Left cardiac atrium (tissue), 4 donors: ENCODE data around the gene EZR. TPM values are rescaled to one million over a fixed set of nuclear protein-coding genes. Genes with fewer than 3 reads are reported as not detected.
"Not testable (repeated sequence)": the region's sequence is repeated elsewhere in the genome, so short reads cannot be mapped to it uniquely, and the experiment has no call there.

ENCODE experiments used
- ATAC-seq, 2 donors: fragments of 200-7000 bp; cut with Tn5 transposase; one replicate each; pipeline ENCODE4 v1.9.1; 2020; ENCODE audit warnings: mild to moderate bottlenecking in 2 of 2, moderate library complexity in 2 of 2
- DNase-seq: peaks from one replicate; pipeline ENCODE4 v3.0.0-alpha.2; 2020
- intact Hi-C, 2 donors: fragments of 100-400 bp; cut with DNase I; formaldehyde crosslinking; loops; one replicate each; pipeline versions ENCODE4 v1.14.1 to v1.15.1; 2022 to 2023
- total RNA-seq, 2 donors: library from RNA; stranded (reverse); fragmentation: NEBNext Ultra II Directional; extraction: Animal tissue kit (Norgen Biotek cat#: 25700); gene quantifications; one replicate each; pipeline ENCODE4 v1.2.1, GENCODE V29; 2021
- donor health status: DM: no; HTN: yes; CAD: no.
- donor health status: DM: no; HTN: yes; CAD: no; lungs with severe emphysema.
- donor health status: DM: yes; HTN: yes; CAD: no.
- donor health status: Dilated cardiomyopathy.

The EZR gene
- total RNA-seq, 2 donors from 2014 or later = 140 to 217 TPM

DNA sequence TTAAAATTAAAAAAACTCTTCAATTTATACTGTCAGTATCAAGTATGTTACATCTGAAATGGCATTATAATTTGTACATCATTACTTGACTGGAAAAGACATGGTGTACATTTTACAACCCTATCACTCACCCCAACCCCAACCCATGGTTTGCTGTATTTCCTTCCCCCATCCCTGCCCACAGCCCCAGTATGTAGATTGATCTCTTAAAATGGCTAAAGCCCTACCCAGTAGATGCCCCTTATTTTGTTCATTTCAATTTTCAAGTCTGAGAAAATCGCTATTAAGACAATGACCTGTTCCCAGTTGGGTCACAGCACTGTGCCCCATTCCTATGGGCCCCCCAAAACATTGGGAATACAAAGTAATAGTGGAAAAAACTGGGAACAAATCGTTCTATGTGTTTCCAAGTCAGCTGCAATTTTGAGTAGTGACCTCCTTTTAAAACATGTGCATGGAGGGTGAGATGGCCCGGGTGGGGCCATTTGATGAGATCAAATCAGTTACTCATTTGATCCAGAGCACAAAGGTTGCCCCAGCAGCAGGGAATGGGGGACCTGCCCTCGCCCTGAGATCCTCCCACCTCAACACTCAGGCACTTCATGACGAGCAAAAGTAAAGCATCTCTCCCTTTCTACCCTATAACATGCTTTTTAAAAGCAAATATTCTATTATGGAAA lies 13.3 kb downstream of the EZR start:
- no peak for DNase-seq
- ATAC-seq = no peak
- intact Hi-C loops = no loop called here

DNA sequence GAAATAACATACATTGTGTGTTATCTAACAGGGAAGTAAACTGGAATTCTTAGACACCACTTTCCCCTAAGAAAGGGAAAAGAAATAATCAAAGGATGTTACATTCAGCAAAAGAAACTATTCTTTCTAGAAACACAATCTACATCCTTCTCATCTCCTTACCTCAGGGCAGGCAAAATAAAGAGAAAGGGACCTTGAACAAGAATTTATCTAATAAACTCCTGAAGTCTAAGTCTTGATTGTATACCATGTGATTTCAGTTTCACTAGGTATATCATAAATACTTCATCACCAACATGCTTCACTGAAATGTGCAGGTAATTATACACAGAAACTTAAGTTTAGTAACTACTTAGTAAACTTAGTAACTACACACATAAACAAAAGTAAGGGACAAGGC lies 15.0 kb downstream of the EZR start:
- intact Hi-C loops = no loop called here
- DNase-seq = no peak
- no peak for ATAC-seq

DNA sequence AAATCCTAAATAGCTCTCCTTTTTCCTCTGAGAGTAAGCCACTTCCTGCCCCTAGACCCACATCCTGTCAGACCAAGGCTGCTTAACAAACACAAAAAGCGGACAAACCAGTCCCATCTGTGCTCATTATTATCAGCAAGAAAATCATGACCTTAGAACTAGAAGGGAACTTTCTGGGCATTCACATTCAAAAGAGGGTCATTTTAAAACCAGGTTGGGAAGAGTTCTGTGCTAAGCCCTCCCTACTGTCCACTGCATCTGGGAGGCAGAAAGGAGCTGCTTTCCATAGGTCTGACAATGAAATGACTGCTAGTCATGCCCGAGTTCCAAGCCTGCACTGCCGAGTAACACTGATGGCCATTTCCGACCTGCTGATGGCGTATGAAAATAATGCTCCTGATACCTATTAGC lies 15.4 kb downstream of the EZR start:
- no peak for DNase-seq
- intact Hi-C loops = no loop called here
- no peak for ATAC-seq

DNA sequence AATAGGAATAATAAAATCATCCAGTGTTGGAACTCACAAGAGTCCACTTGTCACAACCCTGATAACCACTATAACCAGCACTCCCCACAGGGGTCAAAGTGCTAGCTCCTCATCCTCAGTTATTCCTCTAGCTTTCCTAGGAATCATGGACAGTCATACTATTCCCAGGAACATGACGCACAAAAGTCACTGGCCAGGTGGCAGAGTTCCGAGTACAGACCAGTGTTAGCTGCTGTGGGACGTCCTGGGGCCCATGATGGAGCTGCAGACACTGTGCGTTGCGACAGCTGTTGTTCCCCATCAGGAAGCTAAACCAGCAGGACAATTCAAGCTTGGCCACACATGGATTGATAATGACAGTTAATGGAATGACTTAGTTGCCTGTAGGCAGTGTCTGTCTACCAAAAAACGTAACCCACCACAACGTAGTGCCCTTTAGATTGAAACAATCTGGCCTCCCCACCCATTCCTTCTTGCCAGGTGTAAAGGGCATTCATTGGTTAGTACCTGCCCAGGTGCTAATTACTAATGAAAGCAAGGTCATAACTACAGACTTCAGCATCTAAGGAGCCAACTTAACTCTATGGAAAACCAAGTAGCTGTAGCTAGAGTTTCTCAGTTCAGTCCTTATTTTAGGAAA lies 17.4 kb downstream of the EZR start:
- intact Hi-C loops = no loop called here
- DNase-seq (peak; percentile 72), ATAC-seq (peak; percentile 65 to 67)

DNA sequence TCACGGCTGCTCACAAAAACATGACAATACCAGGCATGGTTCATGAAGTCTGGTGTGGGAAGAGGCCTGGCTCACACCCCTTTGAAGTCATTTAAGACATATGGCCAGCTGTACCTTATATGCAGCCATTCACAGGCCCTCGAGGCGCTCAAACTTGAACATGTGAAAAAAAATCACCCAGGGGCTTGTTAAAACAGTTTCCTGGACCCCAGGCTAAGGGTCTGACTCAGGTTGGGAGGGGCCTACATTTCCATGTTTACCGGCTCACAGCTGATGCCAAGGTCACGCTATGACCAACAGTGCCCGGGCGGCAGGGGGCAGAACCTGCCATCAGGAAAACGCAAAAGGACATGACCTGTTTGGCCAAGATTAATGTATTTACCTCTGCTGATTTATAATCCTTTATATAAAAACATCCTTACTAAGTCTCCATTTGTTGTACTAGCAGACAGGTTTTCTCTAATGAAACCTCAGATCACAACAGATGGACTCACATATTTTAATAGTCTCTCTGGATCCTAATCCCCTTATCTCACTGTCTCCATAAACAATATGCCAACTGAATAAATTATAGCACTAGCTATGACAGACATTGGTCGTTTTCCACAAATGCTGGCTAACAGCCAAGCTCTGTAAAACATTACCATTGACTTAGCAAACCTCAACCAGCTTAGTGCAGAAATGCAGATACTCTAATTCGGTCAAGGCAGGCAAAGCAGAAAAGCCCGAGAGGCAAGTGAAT lies 19.9 kb downstream of the EZR start:
- DNase-seq = no peak
- intact Hi-C loops = loop anchor here in 1 of 2 donors (10.0 kb wide), 1 partner anchor 56 kb away; no protein-coding TSS in a partner anchor
- peak in 1 of 2 donors; percentile 42 for ATAC-seq

DNA sequence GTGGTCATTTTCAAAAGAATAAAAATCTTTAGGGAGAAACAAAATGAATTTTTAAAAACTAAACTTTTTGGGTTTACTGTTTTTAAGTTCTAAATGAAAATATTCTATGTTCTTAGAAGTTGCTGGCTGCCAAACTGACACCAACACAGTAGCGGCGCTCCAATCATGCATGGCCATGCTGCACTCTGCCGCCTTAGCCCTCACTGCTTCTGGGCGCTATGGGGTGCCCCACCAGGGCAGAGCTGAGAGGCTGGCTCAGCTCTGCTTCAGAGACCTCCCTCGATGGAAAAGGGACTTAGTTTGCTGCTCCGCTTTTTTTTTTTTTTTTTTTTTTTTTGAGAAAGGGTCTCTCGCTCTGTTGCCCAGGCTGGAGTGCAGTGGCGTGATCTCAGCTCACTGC lies 20.9 kb downstream of the EZR start:
- intact Hi-C loops = loop anchor here in 1 of 2 donors (10.0 kb wide), 1 partner anchor 56 kb away; no protein-coding TSS in a partner anchor
- ATAC-seq (no peak), DNase-seq (no peak)

DNA sequence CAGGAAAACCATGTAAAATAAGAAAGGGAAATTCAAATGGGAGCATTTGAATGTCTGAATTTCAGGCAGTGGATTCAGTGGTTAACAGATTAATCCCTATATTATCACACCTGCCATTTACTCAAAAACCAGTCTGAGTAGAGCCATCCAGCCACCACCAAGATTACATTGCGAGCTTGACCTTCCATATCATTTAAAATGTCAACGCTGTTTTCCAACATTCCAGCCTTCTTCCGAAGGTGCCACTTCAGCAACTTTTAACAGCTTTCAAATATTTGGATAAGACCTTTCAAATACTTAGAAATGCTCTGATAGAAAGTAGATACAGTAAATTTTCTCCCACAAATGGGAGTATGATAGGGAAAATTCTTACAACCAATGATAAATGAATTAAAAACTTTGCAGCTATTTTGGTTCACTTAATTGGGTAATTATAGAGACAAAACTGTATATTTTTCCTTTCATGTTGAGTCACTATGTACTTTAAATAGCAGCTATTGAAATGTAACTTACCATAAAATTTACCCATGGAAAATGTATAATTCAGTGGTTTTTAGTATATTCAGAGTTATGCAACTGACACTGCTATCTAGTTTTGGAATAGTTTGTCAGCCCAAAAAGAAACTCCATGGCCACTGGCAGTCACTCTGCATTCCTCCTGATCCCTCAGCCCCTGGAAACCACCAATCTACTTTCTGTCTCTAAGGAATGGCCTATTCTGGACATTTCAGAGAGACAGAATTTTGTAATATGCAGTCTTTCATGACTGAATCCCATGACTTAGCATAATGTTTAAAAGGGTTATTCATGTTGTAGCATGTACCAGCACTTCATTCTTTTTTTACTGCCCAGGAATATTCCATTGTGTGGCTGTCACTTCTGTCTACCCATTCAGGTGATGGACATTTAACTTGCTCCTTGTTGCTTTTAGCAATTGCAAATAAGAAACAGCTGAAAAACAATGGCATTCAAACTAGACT lies 21.5 kb downstream of the EZR start:
- intact Hi-C loops = loop anchor here in 1 of 2 donors (10.0 kb wide), 1 partner anchor 57 kb away; no protein-coding TSS in a partner anchor
- DNase-seq = no peak
- ATAC-seq = peak in 1 of 2 donors; percentile 76

DNA sequence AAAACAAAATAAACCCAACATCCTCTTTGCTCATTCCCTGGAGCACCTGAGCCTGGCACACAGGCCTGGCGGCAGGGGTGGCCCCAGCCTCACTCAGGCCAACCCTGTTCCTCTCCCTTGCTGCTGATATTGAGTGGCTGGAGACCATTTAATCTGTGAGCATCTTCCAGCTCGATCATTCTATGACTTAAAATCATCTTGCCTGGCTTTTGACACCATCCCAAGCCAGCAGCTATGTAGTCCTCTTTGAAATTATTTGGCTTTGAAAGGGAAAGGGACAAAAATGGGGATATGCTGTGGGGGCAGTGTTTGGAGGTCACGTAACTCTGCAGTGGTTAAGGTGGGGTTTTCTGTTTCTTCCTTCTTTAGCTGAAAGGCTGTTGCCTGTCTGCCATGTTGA lies 22.8 kb downstream of the EZR start:
- intact Hi-C loops = loop anchor here in 1 of 2 donors (10.0 kb wide), 1 partner anchor 58 kb away; no protein-coding TSS in a partner anchor
- ATAC-seq = no peak
- no peak for DNase-seq

DNA sequence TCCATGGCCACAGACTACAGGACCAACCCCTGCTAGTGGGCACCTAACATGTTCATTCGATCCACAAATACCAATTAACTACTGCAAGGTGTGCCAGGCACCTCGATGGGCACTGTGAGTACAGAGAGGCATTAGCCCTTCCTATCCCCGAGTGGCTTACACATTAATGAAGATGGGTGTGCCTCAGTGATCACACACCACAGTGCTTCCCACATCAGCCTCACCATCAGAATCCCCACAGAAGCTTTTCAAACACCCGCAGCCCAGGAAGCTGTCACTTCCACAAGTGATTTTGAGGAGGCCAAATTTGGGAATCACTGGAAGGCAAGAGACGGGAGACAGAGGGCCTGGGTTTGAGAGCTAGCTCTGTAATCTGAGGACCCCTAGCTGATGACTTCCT lies 23.7 kb downstream of the EZR start:
- DNase-seq = no peak
- no peak for ATAC-seq
- intact Hi-C loops = loop anchor here in 1 of 2 donors (10.0 kb wide), 1 partner anchor 59 kb away; no protein-coding TSS in a partner anchor

DNA sequence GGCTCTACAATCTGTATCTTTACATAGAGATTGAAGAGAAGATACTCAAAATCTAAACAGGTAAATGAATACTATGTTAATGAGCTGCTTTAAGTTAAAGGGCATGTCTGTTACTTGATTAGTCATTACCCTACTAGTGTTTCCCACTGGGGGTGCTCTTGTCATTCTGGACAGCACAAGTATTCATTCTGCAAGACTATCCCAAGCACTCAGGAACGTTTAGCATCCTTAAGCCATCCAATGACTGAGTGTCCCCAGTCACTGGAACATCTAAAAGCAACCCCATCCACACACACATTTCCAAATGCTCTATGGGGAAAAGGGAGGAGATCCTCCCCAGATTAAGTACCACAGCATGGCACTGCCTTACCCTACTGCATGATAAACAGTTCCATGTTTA lies 25.7 kb downstream of the EZR start:
- ATAC-seq (peak in 1 of 2 donors; percentile 23), DNase-seq (no peak)
- intact Hi-C loops = loop anchor here in 1 of 2 donors (5.0 to 10.0 kb wide), 2 partner anchors 61 to 179 kb away; no protein-coding TSS in a partner anchor

DNA sequence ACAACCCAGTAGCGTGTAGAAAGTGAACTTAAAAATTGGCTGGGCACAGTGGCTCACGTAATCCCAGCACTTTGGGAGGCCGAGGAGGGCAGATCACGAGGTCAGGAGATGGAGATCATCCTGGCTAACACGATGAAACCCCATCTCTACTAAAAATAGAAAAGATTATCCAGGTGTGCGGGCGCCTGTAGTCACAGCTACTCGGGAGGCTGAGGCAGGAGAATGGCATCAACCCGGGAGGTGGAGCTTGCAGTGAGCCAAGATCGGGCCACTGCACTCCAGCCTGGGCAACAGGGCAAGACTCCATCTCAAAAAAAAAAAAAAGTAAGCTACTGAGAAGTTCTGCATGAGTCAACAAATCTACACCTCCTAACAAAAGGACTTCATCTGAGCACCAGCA lies 26.7 kb downstream of the EZR start:
- intact Hi-C loops = loop anchor here in 1 of 2 donors (5.0 to 10.0 kb wide), 2 partner anchors 62 to 180 kb away; no protein-coding TSS in a partner anchor
- not testable (repeated sequence) for ATAC-seq, DNase-seq

DNA sequence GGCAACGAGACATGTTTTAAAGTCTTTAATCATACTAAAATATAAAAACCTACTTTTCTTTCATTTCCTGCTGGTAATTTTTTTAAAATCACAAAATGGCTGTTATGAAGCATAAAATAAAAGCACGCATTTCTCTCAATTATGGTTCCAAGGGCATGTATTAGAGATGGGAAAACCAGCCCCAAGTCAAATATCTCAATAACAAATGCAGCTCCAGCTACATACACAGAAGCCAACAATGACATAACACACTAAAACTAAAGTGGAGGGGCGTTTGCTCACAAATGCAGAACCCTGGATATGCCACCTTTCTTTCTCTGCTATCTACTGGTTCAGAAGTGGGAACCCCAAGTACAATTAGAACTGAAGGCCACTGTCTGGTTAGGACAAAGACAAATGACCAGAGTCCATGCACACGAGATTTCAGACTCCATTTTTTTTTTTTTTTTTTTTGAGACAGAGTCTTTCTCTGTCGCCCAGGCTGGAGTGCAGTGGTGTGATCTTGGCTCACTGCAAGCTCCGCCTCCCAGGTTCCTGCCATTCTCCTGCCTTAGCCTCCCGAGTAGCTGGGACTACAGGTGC lies 27.8 kb downstream of the EZR start:
- intact Hi-C loops = loop anchor here in 1 of 2 donors (5.0 to 10.0 kb wide), 2 partner anchors 63 to 181 kb away; no protein-coding TSS in a partner anchor
- DNase-seq (no peak), ATAC-seq (no peak)

DNA sequence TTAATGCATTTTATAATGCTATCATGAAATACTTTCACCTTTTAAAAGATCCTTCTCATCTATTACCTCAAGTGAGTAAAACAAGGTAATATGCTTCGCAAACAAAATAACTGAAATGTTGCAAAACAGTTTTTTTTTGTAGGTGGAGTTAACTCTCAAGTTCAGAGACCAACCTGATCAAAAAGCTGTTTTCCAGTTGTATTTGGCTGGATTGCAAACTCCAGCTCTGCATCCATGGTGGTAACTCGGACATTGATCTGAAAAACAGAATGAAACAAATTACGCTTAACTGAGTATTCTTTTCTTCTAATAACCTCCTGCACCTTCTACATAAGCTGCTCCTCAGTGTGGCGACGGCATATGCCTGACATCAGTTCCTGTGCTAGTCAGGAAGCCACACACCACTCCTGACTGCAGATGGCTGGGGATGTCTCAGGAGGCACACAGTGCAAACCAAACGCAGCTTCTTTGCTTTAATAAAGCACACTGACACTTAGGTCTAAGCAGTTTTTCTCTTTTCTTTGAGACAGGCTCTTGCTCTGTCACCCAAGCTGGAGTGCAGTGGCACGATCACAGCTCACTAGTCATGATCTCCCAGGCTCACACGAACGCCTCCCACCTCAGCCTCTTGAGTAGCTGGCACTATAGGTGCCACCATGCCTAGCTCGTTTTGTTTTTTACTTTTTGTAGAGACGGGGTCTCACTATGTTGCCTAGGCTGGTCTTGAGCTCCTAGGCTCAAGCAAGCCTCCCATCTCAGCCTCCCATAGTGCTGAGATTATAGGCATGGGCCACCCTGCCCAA lies 29.9 kb downstream of the EZR start:
- DNase-seq (no peak), ATAC-seq (peak; percentile 2 to 58)
- intact Hi-C loops = no loop called here

DNA sequence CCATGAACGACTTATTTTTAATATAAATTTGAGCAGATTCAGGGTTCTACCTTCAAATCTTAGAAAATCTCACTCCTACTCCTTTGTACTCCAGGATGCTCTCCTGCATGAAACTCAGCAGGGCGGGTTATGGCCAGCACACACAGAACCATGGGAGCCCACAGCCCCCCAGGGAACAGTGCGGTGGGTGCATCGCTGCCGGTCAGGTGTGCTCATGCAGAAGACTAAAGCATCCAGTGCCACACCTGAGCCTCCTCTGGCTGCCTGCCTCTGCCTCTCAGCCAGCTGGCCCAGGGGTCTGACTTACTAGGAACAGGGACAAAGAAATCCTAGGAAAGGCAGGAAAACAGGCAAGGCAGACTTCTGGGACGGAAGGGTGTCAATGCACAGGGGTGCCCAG lies 31.8 kb downstream of the EZR start:
- no peak for ATAC-seq
- intact Hi-C loops = no loop called here
- DNase-seq = no peak

DNA sequence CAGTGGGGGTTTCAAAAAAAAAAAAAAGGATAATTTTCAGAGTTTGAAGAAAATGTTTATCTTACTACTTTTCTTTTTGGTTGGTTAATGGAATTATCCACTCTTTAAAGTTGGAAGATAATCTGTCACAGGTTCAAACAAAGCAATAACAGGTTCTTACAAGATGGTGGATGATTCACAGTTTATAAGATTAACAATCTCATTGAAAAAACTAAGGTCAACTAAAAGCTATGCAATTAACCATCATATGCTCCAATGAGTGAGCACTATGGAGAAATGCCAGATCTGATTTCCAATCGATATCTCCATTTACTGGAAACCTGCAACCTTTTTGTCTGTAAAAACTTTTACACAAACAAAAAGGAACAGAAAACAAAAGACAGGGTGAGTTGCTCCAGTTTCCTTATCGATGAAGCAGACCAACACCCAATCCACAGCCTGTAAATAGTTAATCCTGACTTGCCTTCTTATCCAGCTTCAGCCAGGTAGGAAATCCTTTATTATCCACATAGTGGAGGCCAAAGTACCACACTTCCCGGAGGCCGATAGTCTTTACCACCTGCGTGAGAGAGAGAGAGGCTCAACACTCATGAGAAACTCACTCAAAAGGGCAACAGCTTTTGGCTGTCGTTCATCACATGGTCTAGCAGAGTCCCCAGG lies 32.4 kb downstream of the EZR start:
- intact Hi-C loops = no loop called here
- no peak for DNase-seq
- no peak for ATAC-seq

DNA sequence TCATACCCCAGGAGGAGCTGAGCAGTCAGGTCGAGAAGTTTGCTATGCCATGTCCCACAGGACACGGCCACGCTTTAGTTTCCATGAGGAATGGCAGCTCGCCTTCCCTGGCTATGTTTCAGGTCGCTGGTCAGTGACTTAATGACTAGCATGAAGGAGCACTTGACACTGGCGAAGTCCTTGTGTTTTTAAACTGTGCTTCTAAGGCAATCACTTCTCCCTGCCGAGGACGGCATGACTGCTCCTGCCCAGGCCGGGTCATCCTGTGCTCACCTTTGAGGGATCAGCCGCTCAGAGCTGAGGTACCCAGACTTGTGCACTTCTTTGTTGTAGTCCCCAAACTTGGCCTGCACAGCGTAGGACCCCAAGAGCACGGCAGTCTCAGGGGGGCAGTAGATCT lies 34.1 kb downstream of the EZR start:
- DNase-seq (no peak), ATAC-seq (no peak)
- intact Hi-C loops = no loop called here

DNA sequence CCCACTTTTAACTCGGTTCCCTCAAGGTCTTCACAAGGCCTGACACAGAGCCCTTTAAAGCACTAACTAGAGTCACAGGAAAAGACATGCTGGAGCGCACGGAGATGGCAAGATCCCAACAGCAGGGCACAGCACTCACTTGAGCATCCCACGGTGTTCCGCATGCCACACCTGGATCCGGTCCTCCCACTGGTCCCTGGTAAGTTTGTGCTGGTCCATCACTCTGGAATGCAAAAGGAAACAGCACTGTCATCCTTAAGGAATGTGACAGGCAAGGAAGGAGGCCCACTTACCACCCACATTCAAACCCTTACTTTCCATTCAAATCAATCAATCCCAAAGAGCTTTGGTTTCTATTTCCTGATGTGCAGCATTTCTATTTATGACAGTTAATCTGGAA lies 34.7 kb downstream of the EZR start:
- ATAC-seq (no peak), DNase-seq (no peak)
- intact Hi-C loops = no loop called here
